ENCODE results near the gene NCK2. TPM values are rescaled to one million over a fixed set of nuclear protein-coding genes. Genes with fewer than 3 reads are reported as not detected.

NCK2 gene
- total RNA-seq, 1 donor from 2014 or later: 32.3 TPM

DNA sequence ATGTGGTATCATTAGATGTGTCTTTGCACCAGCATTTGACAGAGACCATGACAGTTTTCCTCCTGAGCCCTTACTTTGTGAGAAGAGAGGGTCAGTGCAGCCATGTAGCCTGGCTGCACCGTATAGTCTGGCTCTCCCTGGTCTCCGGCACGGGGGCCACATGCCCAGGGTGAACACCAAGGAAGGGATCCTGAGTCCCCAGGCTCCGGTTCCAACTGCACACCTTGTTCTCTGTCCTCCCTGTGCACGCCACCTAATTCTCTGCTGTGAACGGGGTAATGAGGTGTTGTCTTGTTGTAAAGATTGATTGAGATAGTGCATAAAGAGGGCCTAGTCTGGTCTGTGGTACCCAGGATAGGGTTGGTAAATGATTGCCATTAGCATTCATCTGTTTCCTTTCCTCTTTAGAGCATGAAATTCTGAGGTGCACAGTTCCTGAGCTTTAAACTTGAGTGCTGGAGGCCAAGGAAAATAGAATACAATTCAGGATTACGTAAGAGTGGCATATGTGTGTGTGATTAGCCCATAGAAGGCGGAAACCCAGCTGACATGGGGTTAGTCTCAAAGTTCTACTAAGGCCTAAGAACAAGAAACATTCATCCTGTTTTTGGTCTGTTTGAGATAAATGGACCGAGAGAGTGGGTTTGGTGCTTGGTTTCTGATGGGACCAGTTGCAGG is 55.5 kb downstream of the NCK2 start:
- intact Hi-C loops (cut with DNase I): no loop called here
- DNase-seq (no peak), ATAC-seq (ENCODE audit: poor library complexity) (peak; percentile 21)

DNA sequence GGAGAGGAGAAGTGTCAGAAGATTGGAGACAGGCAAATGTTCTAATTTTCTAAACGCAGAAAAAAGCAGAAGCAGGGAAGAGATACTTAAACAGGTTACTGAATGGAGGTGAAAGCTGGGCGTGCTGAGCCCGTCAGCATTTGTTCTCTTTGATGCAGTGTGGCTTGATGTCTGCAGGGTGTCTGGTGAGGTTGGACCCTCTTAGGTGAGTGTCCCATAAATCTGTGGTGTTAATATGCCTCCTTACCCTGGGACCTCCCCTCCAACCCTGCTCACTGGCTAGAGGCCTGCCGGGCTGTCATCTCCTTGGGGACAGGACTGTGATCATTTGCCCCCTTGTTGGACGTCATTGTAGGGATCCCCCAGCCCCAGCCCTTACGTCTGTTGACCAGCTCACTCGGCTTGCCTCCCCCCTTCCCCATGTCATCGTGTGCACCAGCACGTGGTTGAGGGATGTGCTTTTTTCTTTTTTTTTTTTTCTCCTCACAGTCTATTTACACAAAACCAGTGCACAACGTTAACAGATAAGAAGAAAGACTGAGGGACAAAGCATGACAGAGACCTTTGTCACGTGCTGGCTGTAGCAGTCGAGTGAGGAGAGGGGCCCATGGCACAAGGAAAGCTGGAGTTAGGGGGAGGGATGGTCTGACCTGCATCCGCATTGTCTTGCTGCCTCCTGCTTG is 56.4 kb downstream of the NCK2 start:
- no peak for ATAC-seq (ENCODE audit: poor library complexity)
- DNase-seq: no peak
- intact Hi-C loops (cut with DNase I): no loop called here

DNA sequence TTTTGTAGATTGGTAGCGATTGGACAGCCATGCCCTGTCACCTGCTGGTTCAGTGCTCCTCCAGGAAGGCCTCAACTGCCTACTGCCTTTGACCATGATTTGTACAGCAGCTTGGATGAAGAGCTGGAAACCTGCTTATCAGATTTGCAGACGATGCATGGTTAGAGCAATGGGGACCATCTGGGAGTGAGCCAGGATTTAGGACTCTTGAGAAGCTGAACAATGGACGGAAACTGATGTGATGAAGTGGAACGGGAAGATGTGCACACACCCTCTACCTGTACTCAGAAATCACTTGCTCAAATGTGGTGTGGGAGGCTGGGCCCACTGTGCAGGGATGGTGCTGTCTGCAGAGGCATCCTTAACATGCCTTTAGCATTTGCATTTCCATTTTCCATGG is 57.2 kb downstream of the NCK2 start:
- DNase-seq: no peak
- no peak for ATAC-seq (ENCODE audit: poor library complexity)
- intact Hi-C loops (cut with DNase I): no loop called here

DNA sequence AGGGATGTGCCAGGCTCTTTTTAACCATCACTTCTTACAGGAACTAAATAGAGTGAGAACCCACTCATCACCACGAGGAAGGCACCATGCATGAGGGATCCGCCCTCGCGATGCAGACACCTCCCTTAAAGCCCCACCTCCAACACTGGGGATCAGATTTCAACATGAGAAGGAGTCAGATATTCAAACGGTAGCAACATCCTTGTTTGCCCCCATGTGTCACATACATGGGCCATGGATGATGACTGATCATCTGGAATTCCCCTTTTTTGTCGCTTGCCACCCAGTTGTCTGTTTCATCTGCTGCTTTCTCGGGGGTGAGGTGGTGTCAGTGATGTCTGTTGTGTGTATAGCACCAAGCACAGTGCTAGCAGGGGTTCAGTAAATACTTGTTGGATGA is 57.9 kb downstream of the NCK2 start:
- ATAC-seq (ENCODE audit: poor library complexity): no peak
- intact Hi-C loops (cut with DNase I): no loop called here

DNA sequence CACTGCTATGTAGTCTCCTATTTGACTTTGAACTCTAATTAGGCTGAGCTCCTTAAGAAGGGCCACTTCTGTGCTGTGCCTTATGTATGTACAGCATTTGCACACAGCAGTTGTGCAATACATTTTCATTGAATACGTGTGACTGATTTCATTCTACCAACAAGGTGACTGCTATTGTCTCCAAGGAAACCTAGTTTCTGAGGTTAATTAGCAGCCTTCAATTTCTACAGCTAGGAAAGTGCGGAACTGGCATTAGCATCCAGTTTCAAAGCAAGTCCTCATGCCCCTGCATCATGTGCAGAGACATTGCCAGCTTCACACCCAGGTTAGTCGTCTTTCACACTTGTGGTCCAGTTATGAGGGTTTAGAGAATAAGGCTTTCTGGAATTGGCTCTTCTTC is 58.6 kb downstream of the NCK2 start:
- ATAC-seq (ENCODE audit: poor library complexity) (no peak), DNase-seq (no peak)
- intact Hi-C loops (cut with DNase I): no loop called here

More for the DNA sequence above, 57.9 kb downstream of the NCK2 start:
- DNase-seq: no peak

DNA sequence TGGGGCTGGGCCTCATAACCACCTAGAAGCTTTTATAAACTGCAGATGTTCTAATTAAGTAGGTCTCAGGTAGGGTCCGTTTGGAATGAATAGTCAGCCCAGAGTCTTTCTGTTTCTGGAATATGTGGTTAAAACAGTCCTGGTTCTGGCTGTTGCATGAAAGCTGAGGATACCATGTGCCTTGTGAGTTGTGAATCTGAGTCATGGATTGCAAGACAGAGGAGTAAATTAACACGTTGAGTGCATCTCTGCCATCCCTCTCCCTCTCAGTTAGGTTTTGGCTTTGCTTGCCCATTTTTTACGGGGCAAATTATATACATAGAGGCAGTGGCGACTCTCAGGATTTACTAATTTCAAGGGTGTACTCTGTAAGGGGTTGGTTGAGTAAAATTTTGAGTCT is 59.1 kb downstream of the NCK2 start:
- ATAC-seq (ENCODE audit: poor library complexity) (no peak), DNase-seq (no peak)
- intact Hi-C loops (cut with DNase I): no loop called here

DNA sequence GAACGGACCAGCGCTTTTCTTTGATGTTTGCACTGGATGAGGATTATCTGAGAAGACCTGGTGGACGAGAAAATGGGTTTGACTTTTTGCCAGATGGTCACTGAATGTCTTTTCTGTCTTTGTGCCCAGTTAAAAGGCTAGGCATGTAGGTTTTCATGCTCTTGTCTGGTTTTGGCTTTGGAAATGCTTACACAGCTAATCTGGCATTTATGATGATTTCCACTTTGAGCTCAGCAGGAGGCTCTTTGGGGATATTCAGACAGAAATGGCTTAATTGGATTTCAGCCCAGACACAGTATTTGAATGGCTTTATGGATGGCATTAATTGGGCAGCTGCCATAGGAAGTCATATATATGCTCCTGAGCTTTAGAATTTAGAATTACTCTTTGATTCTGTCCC is 59.6 kb downstream of the NCK2 start:
- intact Hi-C loops (cut with DNase I): no loop called here

DNA sequence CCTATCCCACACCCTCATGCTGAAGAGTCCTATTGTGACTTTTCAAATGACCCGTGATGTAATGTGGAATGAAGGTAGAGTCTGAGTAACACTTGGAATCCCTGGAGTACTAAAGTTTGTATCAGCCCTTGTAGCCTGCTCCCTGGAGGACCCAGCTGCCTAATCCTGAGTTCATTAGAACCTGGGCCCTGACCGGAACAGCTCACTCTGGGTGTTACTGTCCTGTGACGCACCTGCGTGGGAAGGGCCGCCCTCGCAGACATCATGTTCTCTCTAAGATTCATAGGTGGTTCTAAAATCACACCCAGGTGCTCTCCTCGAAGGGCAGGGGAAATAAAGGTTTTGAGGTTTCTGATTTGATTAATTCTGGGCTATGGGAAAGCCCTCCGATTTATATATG is 62.3 kb downstream of the NCK2 start:
- intact Hi-C loops (cut with DNase I): no loop called here
- DNase-seq (no peak), ATAC-seq (ENCODE audit: poor library complexity) (no peak)

More for the DNA sequence above, 59.6 kb downstream of the NCK2 start:
- ATAC-seq (ENCODE audit: poor library complexity) (peak; percentile 13), DNase-seq (no peak)

DNA sequence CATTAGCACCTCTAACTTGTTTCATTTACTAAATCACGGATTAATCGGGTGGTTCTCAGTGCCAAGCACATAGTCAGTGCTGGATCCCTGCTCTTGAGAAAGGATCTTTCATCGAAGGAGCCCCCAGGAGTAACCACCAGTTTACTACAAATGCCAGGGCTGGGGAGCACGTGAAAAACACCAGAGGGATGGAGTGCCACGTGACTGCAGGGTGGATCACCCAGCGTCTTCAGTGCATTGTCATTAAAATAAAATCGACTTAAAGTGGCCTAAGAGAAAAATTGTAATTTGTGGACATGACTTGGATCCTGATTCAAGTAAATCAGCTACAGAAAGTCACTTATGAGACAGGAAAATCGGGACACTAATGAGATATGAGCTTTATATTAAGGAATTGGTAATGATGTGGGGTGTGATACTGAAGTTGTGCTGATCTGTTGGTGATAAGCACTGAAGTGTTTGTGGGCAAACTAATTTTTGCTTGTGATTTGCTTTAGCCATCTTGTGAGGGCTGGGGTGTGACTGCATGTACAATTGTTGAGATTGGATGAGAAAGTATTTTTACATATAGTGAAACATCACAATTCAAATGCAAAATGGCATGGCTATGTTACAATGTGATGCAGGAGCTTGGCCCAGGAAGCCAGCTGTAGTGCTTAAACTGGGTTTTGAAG is 63.8 kb downstream of the NCK2 start:
- no peak for ATAC-seq (ENCODE audit: poor library complexity)
- no peak for DNase-seq
- intact Hi-C loops (cut with DNase I): no loop called here

DNA sequence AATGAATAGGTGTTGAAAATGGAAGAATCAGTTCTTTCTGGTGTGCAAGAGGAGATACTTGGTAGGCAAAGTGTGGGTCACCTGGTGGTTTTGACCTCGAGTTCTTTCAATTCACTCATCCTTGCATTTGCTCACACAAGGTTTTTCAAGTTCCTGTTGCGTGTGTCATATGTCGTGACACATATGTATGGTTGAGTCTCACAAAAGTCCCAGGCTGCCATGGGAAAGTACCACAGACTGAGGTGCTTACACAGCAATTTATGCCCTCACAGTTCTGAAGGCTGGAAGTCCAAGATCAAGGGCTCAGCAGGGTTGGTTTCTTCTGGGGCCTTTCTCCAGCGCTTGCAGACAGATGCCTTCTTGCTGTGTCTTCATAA is 64.4 kb downstream of the NCK2 start:
- intact Hi-C loops (cut with DNase I): no loop called here
- DNase-seq: no peak
- no peak for ATAC-seq (ENCODE audit: poor library complexity)

DNA sequence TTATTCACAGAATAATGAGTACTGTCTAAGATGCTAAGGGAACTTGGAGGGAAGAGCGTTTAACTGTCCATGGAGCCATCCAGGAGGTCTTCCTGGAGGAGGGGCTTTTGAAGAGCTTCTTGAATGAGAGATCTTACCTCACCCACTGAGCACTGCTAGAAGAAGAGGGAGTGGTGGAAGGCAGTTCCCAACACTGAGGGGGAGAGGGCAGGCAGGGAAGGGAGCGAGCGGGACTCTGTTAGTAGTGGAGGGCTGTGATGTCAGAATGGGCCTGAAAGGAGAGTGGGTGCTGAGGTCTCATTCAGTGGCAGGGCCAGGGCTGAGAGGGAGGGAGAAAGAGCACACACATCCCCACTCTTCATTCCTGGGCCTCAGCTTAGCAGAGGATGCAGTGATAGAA is 65.0 kb downstream of the NCK2 start:
- ATAC-seq (ENCODE audit: poor library complexity): no peak
- no peak for DNase-seq
- intact Hi-C loops (cut with DNase I): no loop called here

DNA sequence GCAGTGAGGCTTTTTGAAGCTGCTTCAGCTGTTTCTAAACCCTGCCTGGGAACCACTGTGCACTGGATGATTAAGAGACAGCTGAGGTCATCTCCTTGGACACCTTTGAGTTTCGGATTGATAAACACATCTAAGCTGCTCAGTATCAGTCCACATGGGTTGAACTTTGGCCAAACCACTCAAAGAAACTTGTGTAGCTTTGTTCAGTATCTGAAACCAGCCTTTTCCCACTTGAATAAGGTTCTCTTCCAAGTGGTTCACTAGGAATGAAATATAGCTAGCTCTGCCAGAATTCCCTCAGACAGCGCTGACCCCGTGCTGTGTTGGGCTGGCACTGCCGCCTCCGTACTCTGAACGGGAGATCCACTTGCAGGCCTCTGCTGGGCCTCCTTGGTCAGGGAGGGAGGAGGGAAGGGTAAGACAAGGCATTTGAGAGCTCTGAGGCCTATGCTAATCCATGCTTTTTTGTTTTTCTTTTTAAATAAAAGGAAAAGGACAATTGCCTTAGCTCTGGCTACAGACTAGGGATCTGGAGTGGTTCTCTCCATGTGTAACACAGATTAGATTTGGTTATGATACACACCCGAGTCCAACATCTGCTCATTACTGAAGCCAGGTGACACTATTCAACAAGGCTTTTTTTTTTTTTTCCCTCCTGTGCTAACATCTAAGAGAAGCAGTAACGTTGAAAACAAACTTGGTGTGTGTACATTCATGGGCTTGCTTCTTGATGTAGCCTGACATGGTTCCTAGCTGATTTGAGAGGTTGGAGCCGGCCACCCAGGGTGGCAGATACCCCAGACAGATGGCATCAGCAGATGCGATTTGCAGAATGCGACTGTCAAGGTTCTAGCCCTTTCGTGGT is 67.7 kb downstream of the NCK2 start:
- intact Hi-C loops (cut with DNase I): no loop called here
- DNase-seq (peak; percentile 66), ATAC-seq (ENCODE audit: poor library complexity) (peak; percentile 92)

DNA sequence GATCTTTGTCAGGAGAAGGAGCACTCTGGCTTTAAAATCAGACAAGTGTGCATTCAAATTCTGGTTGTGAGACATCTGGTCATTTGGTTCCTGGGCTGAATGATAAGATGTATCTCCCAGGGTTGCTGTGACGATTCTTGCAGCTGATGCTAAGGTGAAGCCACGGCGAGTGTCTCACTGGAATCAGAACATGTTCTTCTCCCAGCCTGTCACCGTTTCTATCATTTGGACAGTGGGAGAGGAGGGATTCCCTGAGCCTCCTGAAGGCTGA is 68.3 kb downstream of the NCK2 start:
- no peak for ATAC-seq (ENCODE audit: poor library complexity)
- intact Hi-C loops (cut with DNase I): no loop called here
- DNase-seq: no peak

DNA sequence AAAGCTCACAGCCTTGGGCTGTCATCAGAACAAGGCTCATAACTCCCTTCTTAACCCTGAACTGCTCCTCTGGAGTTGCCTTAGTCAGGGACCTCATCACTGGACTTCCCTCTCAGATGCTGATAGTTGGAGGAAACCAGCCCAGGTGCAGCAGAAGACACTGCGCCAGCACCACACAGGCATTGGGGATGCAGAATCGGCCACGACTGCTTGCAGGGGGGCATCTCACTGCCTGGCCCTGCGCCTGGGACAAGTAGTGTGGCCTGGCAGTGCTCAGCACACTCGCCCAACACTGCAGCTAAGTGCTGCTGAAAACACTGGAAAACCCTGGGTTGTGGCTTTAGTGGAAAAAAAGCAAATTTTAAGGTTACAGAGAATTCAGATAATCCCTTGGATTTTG is 68.7 kb downstream of the NCK2 start:
- intact Hi-C loops (cut with DNase I): no loop called here
- no peak for ATAC-seq (ENCODE audit: poor library complexity)

DNA sequence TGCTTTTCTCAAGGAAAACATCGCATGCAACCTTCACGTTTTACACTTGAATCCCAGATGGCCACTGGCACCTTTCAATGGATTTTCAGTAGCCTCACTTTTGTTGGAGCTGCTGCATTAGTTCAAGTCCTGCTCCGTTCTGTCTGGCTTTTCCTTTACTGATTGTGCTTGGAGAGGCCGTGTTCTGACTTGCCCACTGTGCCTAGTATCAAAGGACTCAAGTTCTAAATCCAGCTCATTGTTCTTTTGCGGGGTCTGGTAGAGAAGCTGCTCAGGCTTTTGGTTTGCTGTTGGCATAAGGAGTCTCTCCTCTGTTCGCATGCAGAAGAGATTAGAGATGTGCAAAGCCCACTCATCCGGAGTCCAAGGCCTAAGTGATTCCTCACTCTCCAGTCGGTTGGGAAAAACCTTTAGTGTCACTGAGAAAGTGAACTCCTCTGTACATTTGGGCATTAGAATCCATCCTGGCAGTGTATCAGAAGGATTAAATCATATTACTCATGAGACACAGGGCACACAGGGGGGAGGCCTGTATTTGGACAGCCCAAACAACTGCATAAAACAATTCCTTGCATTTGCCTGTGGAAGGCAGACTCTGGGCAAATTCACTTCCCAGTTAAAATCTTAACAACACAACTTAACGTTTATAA is 69.7 kb downstream of the NCK2 start:
- ATAC-seq (ENCODE audit: poor library complexity) (no peak), DNase-seq (no peak)
- intact Hi-C loops (cut with DNase I): no loop called here

More for the DNA sequence above, 68.7 kb downstream of the NCK2 start:
- no peak for DNase-seq

DNA sequence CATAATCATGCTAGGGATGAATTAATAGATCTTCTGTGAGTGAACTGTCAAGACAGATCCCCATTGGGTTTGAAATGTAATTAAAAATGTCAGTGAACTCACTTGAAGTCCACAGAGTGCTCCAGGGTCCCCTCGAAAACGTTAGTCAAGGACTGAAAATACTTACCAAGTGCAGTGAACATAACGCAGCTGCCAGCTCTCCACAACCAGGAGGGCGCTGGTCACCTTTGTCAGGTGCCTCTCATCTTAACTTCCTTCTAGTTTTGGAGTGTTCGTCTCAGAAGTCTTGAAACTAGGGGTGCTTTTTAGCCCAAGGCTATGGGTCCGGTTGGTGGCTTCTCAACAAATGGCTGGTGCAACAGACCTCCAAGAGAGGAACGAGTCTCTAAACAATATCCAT is 70.7 kb downstream of the NCK2 start:
- intact Hi-C loops (cut with DNase I): no loop called here
- ATAC-seq (ENCODE audit: poor library complexity) (no peak), DNase-seq (no peak)

DNA sequence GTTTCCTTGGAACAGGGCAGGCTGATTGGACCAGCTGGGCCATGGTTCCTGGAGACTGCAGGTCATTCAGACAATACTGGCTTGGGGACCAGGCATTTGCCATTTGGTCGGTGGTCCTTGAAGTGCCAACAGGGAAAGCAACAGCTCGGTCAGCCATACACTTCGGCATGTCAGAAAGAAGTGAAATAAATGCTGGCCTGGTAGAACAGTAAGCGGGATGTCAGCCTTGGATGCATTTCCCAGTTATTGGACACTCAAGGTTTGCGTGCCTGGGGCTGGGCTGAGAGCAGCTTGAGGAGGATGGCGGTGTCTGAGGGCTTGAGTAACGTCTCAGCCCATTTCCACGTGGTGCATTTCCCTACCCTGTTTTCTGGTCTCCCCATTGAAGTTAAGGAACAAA is 75.4 kb downstream of the NCK2 start:
- intact Hi-C loops (cut with DNase I): no loop called here
- ATAC-seq (ENCODE audit: poor library complexity) (no peak), DNase-seq (no peak)

DNA sequence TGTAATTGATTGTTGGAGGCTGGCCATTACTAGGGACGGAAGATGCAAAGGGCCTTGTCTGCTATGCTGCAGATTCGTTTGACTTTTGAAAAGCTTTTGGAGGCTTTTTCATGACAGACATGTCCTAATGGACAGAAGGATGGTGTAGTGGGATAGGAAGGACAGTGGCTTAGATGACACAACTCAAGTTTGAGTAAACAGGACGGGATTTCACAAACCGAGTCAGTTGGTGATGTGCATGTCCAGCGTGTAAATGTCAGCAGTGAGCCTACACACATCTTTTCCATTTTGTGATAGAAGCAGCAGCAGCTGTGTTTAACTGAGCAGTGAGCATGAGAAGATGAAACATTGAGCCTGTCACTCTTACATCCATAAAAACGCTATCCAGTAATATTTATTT is 76.0 kb downstream of the NCK2 start:
- DNase-seq (no peak), ATAC-seq (ENCODE audit: poor library complexity) (no peak)
- intact Hi-C loops (cut with DNase I): no loop called here
